ENCODE results near the gene KLF13.

Gene KLF13

GRCh38 chr15:31402511-31403056 lies 75.9 kb downstream of the KLF13 start:
- no peak for DNase-seq (ENCODE audit: low read depth)

GRCh38 chr15:31403096-31403495 lies 76.5 kb downstream of the KLF13 start:
- DNase-seq (ENCODE audit: low read depth), result no peak

GRCh38 chr15:31403606-31404005 lies 77.0 kb downstream of the KLF13 start:
- DNase-seq (ENCODE audit: low read depth), result no peak

GRCh38 chr15:31404345-31404744 lies 77.7 kb downstream of the KLF13 start:
- DNase-seq (ENCODE audit: low read depth), result no peak

- DNase-seq (ENCODE audit: low read depth), result no peak
Observed at GRCh38 chr15:31405200-31405920, 78.7 kb downstream of the KLF13 start.

- no peak for DNase-seq (ENCODE audit: low read depth)
Observed at GRCh38 chr15:31407376-31407775, 80.7 kb downstream of the KLF13 start.

GRCh38 chr15:31407851-31408250 lies 81.2 kb downstream of the KLF13 start:
- no peak for DNase-seq (ENCODE audit: low read depth)

GRCh38 chr15:31408724-31409123 lies 82.1 kb downstream of the KLF13 start:
- DNase-seq (ENCODE audit: low read depth), result no peak

GRCh38 chr15:31409171-31409570 lies 82.5 kb downstream of the KLF13 start:
- no peak for DNase-seq (ENCODE audit: low read depth)

GRCh38 chr15:31412824-31413223 lies 86.2 kb downstream of the KLF13 start:
- DNase-seq (ENCODE audit: low read depth), result no peak

- no peak for DNase-seq (ENCODE audit: low read depth)
Observed at GRCh38 chr15:31415201-31415600, 88.6 kb downstream of the KLF13 start.

- DNase-seq (ENCODE audit: low read depth), result no peak
Observed at GRCh38 chr15:31419820-31420219, 93.2 kb downstream of the KLF13 start.

- no peak for DNase-seq (ENCODE audit: low read depth)
Observed at GRCh38 chr15:31427411-31427810, 100.8 kb downstream of the KLF13 start.

Data from T follicular helper cell (primary cell).